Liver (tissue), 9 donors: ENCODE measurements around the gene FKBP1A. TPM values are rescaled to one million over a fixed set of nuclear protein-coding genes. Genes with fewer than 3 reads are reported as not detected.

Experiments used
- DNase-seq: peaks from one replicate; pipeline ENCODE4 v3.0.0-alpha.2; 2017; ENCODE audit warnings: low spot score
- H3K27ac ChIP-seq, 2 donors: one replicate each; pipeline ENCODE4 v1.7.0; 2013; ENCODE audit warnings: inconsistent platforms in 2 of 2, low read length in 2 of 2, control low read depth in 1 of 2, low read depth in 1 of 2, mild to moderate bottlenecking in 1 of 2
- H3K27me3 ChIP-seq, 4 donors: one replicate each; pipeline versions ENCODE4 v1.6.1 to v1.7.0; 2013; ENCODE audit warnings: low read length in 3 of 4, inconsistent platforms in 1 of 4, mild to moderate bottlenecking in 1 of 4, moderate library complexity in 1 of 4; ENCODE audit not compliant: control insufficient read depth in 4 of 4, insufficient read depth in 4 of 4
- H3K36me3 ChIP-seq, 4 donors: one replicate each; pipeline versions ENCODE4 v1.6.1 to v1.7.0; 2013; ENCODE audit warnings: low read length in 3 of 4, mild to moderate bottlenecking in 3 of 4, low read depth in 1 of 4, moderate library complexity in 1 of 4; ENCODE audit not compliant: control insufficient read depth in 4 of 4, insufficient read depth in 3 of 4
- H3K4me1 ChIP-seq, 4 donors: one replicate each; pipeline versions ENCODE4 v1.6.1 to v1.7.0; 2013; ENCODE audit warnings: low read length in 3 of 4, mild to moderate bottlenecking in 3 of 4, moderate library complexity in 1 of 4; ENCODE audit not compliant: control insufficient read depth in 4 of 4, insufficient read depth in 4 of 4
- H3K4me3 ChIP-seq, 3 donors: one replicate each; pipeline versions ENCODE4 v1.6.1 to v1.7.0; 2013; ENCODE audit warnings: low read length in 3 of 3, control low read depth in 1 of 3, low read depth in 1 of 3, mild to moderate bottlenecking in 1 of 3
- H3K9ac ChIP-seq, 2 donors: one replicate each; pipeline ENCODE4 v1.7.0; 2013; ENCODE audit warnings: low read length in 2 of 2, mild to moderate bottlenecking in 2 of 2, moderate library complexity in 2 of 2, control low read depth in 1 of 2, low read depth in 1 of 2
- H3K9me3 ChIP-seq, 4 donors: one replicate each; pipeline versions ENCODE4 v1.6.1 to v1.7.0; 2013; ENCODE audit warnings: low read length in 3 of 4; ENCODE audit not compliant: control insufficient read depth in 4 of 4
- ATF3 ChIP-seq: IDR thresholded peaks from 2 replicates; pipeline ENCODE4 v1.6.1; 2016; ENCODE audit warnings: antibody characterized with exemption
- CTCF ChIP-seq: fragments of 150-350 bp; IDR thresholded peaks from 2 replicates; pipeline ENCODE4 v1.5.1; 2017; ENCODE audit warnings: improper control_type of control experiment, low read depth, low read length; ENCODE audit not compliant: missing input control
- FOXA1 ChIP-seq: IDR thresholded peaks from 2 replicates; pipeline ENCODE4 v1.6.1; 2016; ENCODE audit warnings: antibody characterized with exemption
- FOXA2 ChIP-seq: IDR thresholded peaks from 2 replicates; pipeline ENCODE4 v1.6.1; 2016; ENCODE audit warnings: antibody characterized with exemption
- GABPA ChIP-seq, 2 donors: IDR thresholded peaks in 1 of 2; conservative IDR thresholded peaks in 1 of 2; 2 replicates each; pipeline ENCODE4 v1.6.1; 2016; ENCODE audit warnings: antibody characterized with exemption in 2 of 2, mild to moderate bottlenecking in 1 of 2, moderate library complexity in 1 of 2
- HNF4A ChIP-seq, 2 donors: conservative IDR thresholded peaks; 2 replicates each; pipeline ENCODE4 v1.6.1; 2016; ENCODE audit warnings: antibody characterized with exemption in 2 of 2, mild to moderate bottlenecking in 2 of 2
- HNF4G ChIP-seq: IDR thresholded peaks from 2 replicates; pipeline ENCODE4 v1.6.1; 2016; ENCODE audit warnings: antibody characterized with exemption
- JUND ChIP-seq, 2 donors: IDR thresholded peaks; 2 replicates each; pipeline ENCODE4 v1.6.1; 2016; ENCODE audit warnings: antibody characterized with exemption in 2 of 2
- NR2F2 ChIP-seq: IDR thresholded peaks from 2 replicates; pipeline ENCODE4 v1.6.1; 2016; ENCODE audit warnings: antibody characterized with exemption
- RAD21 ChIP-seq, 2 donors: IDR thresholded peaks; 2 replicates each; pipeline ENCODE4 v1.6.1; 2016; ENCODE audit warnings: antibody characterized with exemption in 2 of 2, mild to moderate bottlenecking in 2 of 2
- RXRA ChIP-seq, 2 donors: IDR thresholded peaks; 2 replicates each; pipeline ENCODE4 v1.6.1; 2017 to 2018; ENCODE audit warnings: antibody characterized with exemption in 2 of 2, mild to moderate bottlenecking in 1 of 2
- SP1 ChIP-seq: IDR thresholded peaks from 2 replicates; pipeline ENCODE4 v1.6.1; 2018; ENCODE audit warnings: antibody characterized with exemption, mild to moderate bottlenecking
- TAF1 ChIP-seq: conservative IDR thresholded peaks from 2 replicates; pipeline ENCODE4 v1.6.1; 2016; ENCODE audit warnings: antibody characterized with exemption, mild to moderate bottlenecking
- YY1 ChIP-seq: IDR thresholded peaks from 2 replicates; pipeline ENCODE4 v1.6.1; 2016; ENCODE audit warnings: antibody characterized with exemption, mild to moderate bottlenecking
- WGBS: extraction: QIAGEN DNeasy Blood & Tissue Kit; methylation state at CpG from one replicate; pipeline ENCODE4 v1.1.7; 2013; 5-methylcytosine and 5-hydroxymethylcytosine counted together
- polyA plus RNA-seq, 2 donors: library from polyadenylated mRNA; stranded (reverse) in 1 of 2; unstranded in 1 of 2; fragments of 200-250 nt in 1 of 2; fragments of >200 nt in 1 of 2; fragmentation: Nextera tagmentation in 1 of 2; extraction: Ambion mirVana in 1 of 2; gene quantifications; one replicate each; pipeline versions ENCODE4 v1.2.1 to v1.2.3, GENCODE V29; 2013 to 2015
- total RNA-seq, 2 donors: library from RNA; depleted of rRNA; stranded (reverse); fragments of >200 nt; gene quantifications; one replicate each; pipeline ENCODE4 v1.2.3, GENCODE V29; 2014
- TF ChIP-seq, protein P1 (sequence below): IDR thresholded peaks from 2 replicates; pipeline ENCODE4 v1.6.1; 2016; ENCODE audit warnings: antibody characterized with exemption, mild to moderate bottlenecking
- TF ChIP-seq, protein P2 (sequence below): IDR thresholded peaks from 2 replicates; pipeline ENCODE4 v1.6.1; 2016; ENCODE audit warnings: antibody characterized with exemption
- donor health status: healthy.
- donor health status: healthy.
- donor health status: healthy.
- donor health status: healthy.
- donor health status: healthy.

FKBP1A gene
- total and polyA plus RNA-seq, 4 donors, result 49.3 to 114 (median 76.9) TPM

DNA sequence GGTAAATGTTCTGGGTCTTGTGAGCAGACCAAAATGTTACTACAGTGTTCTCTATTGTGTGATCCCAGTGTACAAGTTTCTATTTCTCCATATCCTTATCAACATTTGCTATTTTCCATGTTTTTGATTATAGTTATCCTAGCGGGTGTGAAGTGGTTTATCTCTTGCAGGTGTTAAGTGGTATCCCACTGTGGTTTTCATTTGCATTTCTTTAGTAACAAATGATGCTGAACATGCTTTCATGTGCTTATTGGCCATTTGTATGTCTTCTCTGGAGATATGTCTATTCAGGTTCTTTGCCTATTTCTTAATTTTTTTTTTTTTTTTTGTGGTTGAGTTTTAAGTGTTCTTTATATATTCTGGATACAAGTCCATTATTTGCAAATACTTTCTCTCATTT is 38.3 kb upstream of the FKBP1A start:
- 54% methylated on average over 1 of the region's 1 CpG for WGBS
- no peaks in the 10 kb centered on the region for H3K27me3 ChIP-seq
- H3K4me3 ChIP-seq, result no peak overlapping the region
- H3K4me1 ChIP-seq, result no peaks in the 10 kb centered on the region
- TF ChIP-seq, protein P1, sequence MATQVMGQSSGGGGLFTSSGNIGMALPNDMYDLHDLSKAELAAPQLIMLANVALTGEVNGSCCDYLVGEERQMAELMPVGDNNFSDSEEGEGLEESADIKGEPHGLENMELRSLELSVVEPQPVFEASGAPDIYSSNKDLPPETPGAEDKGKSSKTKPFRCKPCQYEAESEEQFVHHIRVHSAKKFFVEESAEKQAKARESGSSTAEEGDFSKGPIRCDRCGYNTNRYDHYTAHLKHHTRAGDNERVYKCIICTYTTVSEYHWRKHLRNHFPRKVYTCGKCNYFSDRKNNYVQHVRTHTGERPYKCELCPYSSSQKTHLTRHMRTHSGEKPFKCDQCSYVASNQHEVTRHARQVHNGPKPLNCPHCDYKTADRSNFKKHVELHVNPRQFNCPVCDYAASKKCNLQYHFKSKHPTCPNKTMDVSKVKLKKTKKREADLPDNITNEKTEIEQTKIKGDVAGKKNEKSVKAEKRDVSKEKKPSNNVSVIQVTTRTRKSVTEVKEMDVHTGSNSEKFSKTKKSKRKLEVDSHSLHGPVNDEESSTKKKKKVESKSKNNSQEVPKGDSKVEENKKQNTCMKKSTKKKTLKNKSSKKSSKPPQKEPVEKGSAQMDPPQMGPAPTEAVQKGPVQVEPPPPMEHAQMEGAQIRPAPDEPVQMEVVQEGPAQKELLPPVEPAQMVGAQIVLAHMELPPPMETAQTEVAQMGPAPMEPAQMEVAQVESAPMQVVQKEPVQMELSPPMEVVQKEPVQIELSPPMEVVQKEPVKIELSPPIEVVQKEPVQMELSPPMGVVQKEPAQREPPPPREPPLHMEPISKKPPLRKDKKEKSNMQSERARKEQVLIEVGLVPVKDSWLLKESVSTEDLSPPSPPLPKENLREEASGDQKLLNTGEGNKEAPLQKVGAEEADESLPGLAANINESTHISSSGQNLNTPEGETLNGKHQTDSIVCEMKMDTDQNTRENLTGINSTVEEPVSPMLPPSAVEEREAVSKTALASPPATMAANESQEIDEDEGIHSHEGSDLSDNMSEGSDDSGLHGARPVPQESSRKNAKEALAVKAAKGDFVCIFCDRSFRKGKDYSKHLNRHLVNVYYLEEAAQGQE, result no peak
- TF ChIP-seq SP1 (no peak), TAF1 (no peak), FOXA2 (no peak), ATF3 (no peak), RXRA (IDR thresholded peaks at IDR 0.05) (no peak), RAD21 (IDR thresholded peaks at IDR 0.05) (no peak), FOXA1 (no peak)
- TF ChIP-seq, protein P2, sequence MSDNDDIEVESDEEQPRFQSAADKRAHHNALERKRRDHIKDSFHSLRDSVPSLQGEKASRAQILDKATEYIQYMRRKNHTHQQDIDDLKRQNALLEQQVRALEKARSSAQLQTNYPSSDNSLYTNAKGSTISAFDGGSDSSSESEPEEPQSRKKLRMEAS, result no peak
- no peak overlapping the region for H3K9ac ChIP-seq
- no peak overlapping the region for H3K27ac ChIP-seq
- H3K36me3 ChIP-seq, result no peaks in the 10 kb centered on the region
- DNase-seq, result no peak
- H3K9me3 ChIP-seq, result no peaks in the 10 kb centered on the region

DNA sequence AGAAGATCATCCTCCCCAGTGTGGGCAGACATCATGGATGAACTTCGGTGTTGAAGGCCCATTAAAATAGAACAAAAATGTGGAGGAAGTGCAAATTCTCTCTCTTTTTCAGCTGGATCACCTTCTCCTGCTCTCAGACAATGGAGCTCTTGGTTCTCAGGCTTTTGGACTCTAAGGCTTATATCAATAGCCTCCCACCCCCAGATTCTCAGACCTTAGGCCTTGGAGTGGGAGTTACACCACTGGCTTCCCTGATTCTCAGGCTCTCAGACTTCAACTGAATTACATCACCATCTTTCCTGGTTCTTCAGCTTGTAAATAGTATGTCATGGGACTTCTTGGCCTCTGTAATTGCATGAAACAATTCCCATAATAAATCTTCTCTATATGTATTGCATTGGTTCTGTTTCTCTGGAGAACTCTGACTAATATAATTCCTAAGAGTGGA is 37.2 kb upstream of the FKBP1A start:
- no peaks in the 10 kb centered on the region for H3K36me3 ChIP-seq
- WGBS, result 91% methylated on average over 1 of the region's 1 CpG
- no peak for DNase-seq
- H3K27ac ChIP-seq, result no peak overlapping the region
- H3K4me1 ChIP-seq, result no peaks in the 10 kb centered on the region
- no peaks in the 10 kb centered on the region for H3K27me3 ChIP-seq
- H3K9me3 ChIP-seq, result no peaks in the 10 kb centered on the region
- H3K4me3 ChIP-seq, result no peak overlapping the region
- TF ChIP-seq NR2F2 (no peak), GABPA (IDR thresholded peaks at IDR 0.05 in 1 of 2, conservative IDR thresholded peaks at IDR 0.05 in 1 of 2) (no peak), FOXA1 (no peak), JUND (IDR thresholded peaks at IDR 0.05) (no peak), HNF4A (conservative IDR thresholded peaks at IDR 0.05) (no peak), CTCF (no peak), YY1 (no peak), HNF4G (no peak)
- no peak overlapping the region for H3K9ac ChIP-seq
